GM19468 (cell line): Measurements from ENCODE around the gene MACO1.
"Not testable (repeated sequence)": the region's sequence is repeated elsewhere in the genome, so short reads cannot be mapped to it uniquely, and the experiment has no call there.

ENCODE experiments used
- ATAC-seq: cut with Tn5 transposase; IDR thresholded peaks from one replicate; pipeline ENCODE4 v1.9.1; 2021; ENCODE audit warnings: mild to moderate bottlenecking, moderate library complexity, moderate number of reproducible peaks; ENCODE audit not compliant: unreplicated experiment; ENCODE audit errors: extremely low read depth

Gene MACO1

GRCh38 chr1:25451908-25452307, 21.2 kb downstream of the MACO1 start:
- ATAC-seq: no peak

GRCh38 chr1:25456502-25456901, 25.8 kb downstream of the MACO1 start:
- ATAC-seq: no peak

- no peak for ATAC-seq
Measured at GRCh38 chr1:25458541-25459298, 28.0 kb downstream of the MACO1 start.

- no peak for ATAC-seq
Measured at GRCh38 chr1:25460020-25460419, 29.3 kb downstream of the MACO1 start.

- not testable (repeated sequence) for ATAC-seq
Measured at GRCh38 chr1:25460816-25461215, 30.1 kb downstream of the MACO1 start.

- no peak for ATAC-seq
Measured at GRCh38 chr1:25461849-25462248, 31.2 kb downstream of the MACO1 start.

- no peak for ATAC-seq
Measured at GRCh38 chr1:25462732-25463131, 32.0 kb downstream of the MACO1 start.

GRCh38 chr1:25467193-25467592, 36.5 kb downstream of the MACO1 start:
- no peak for ATAC-seq

- ATAC-seq: no peak
Measured at GRCh38 chr1:25467616-25468015, 36.9 kb downstream of the MACO1 start.

GRCh38 chr1:25468033-25468432, 37.3 kb downstream of the MACO1 start:
- ATAC-seq: no peak

GRCh38 chr1:25469177-25469576, 38.5 kb downstream of the MACO1 start:
- no peak for ATAC-seq

- no peak for ATAC-seq
Measured at GRCh38 chr1:25472471-25472870, 41.8 kb downstream of the MACO1 start.

GRCh38 chr1:25473653-25474225, 43.0 kb downstream of the MACO1 start:
- ATAC-seq: no peak

- ATAC-seq: no peak
Measured at GRCh38 chr1:25474439-25475047, 43.8 kb downstream of the MACO1 start.

GRCh38 chr1:25476186-25477097, 45.7 kb downstream of the MACO1 start:
- ATAC-seq: no peak

- no peak for ATAC-seq
Measured at GRCh38 chr1:25477448-25478034, 46.8 kb downstream of the MACO1 start.

GRCh38 chr1:25478633-25479032, 47.9 kb downstream of the MACO1 start:
- no peak for ATAC-seq

- no peak for ATAC-seq
Measured at GRCh38 chr1:25481625-25482024, 50.9 kb downstream of the MACO1 start.

- ATAC-seq: no peak
Measured at GRCh38 chr1:25482211-25482610, 51.5 kb downstream of the MACO1 start.

GRCh38 chr1:25484096-25484495, 53.4 kb downstream of the MACO1 start:
- ATAC-seq: no peak
